CD4-positive, alpha-beta memory T cell (primary cell): ENCODE results near the gene ZC3H4. TPM values are rescaled to one million over a fixed set of nuclear protein-coding genes. Genes with fewer than 3 reads are reported as not detected.

Experiments
- CTCF ChIA-PET: fragments of 350-600 bp; sonication (Branson Sonifier 250); formaldehyde crosslinking; loops from one replicate; lab custom pipeline; 2021; ENCODE audit warnings: inconsistent platforms; ENCODE audit not compliant: partially characterized antibody; lab: Charles Lee
- POLR2A ChIA-PET: fragments of 350-600 bp; sonication (Branson Sonifier 250); formaldehyde crosslinking; loops from one replicate; lab custom pipeline; 2021; ENCODE audit not compliant: partially characterized antibody; lab: Charles Lee
- DNase-seq, 5 donors: peaks; one replicate each; pipeline versions ENCODE4 v3.0.0 to v3.0.0-alpha.2; 2020 to 2022; ENCODE audit warnings: mixed read lengths in 1 of 5
- H3K27ac ChIP-seq: one replicate; pipeline ENCODE4 v1.7.0; 2013; ENCODE audit warnings: low read depth, low read length
- H3K27me3 ChIP-seq: 2 replicates; pipeline ENCODE4 v1.7.0; 2013; ENCODE audit warnings: mild to moderate bottlenecking, low read length, moderate library complexity; ENCODE audit not compliant: insufficient read depth
- H3K36me3 ChIP-seq: 2 replicates; pipeline ENCODE4 v1.7.0; 2013; ENCODE audit warnings: mild to moderate bottlenecking, low read length, moderate library complexity; ENCODE audit not compliant: insufficient read depth
- H3K4me1 ChIP-seq: 2 replicates; pipeline ENCODE4 v1.7.0; 2013; ENCODE audit warnings: mild to moderate bottlenecking, low read length, moderate library complexity; ENCODE audit not compliant: insufficient read depth
- H3K4me3 ChIP-seq, 2 donors: one replicate each; pipeline ENCODE4 v1.7.0; 2013; ENCODE audit warnings: low read length in 2 of 2, mild to moderate bottlenecking in 1 of 2
- H3K9me3 ChIP-seq, 2 donors: one replicate each; pipeline ENCODE4 v1.7.0; 2013; ENCODE audit warnings: low read length in 2 of 2, control low read depth in 1 of 2; ENCODE audit not compliant: control insufficient read depth in 1 of 2
- H3K27ac Mint-ChIP-seq, 7 donors: one replicate each; pipeline ENCODE4 v1.8.0; 2020 to 2021; ENCODE audit warnings: mixed read lengths in 7 of 7, mild to moderate bottlenecking in 6 of 7, inconsistent platforms in 3 of 7, moderate library complexity in 3 of 7
- H3K27me3 Mint-ChIP-seq, 2 donors: one replicate each; pipeline ENCODE4 v1.8.0; 2020 to 2021; ENCODE audit warnings: mixed read lengths in 2 of 2
- H3K36me3 Mint-ChIP-seq, 2 donors: one replicate each; pipeline ENCODE4 v1.8.0; 2020 to 2021; ENCODE audit warnings: mixed read lengths in 2 of 2, inconsistent platforms in 1 of 2, mild to moderate bottlenecking in 1 of 2
- H3K4me1 Mint-ChIP-seq, 4 donors: one replicate each; pipeline ENCODE4 v1.8.0; 2020 to 2021; ENCODE audit warnings: mixed read lengths in 4 of 4, mild to moderate bottlenecking in 1 of 4
- H3K4me3 Mint-ChIP-seq, 8 donors: one replicate each; pipeline ENCODE4 v1.8.0; 2020 to 2021; ENCODE audit warnings: mixed read lengths in 8 of 8, mild to moderate bottlenecking in 7 of 8, moderate library complexity in 6 of 8, inconsistent platforms in 3 of 8
- H3K9me3 Mint-ChIP-seq, 8 donors: one replicate each; pipeline ENCODE4 v1.8.0; 2020 to 2021; ENCODE audit warnings: mixed read lengths in 8 of 8, mild to moderate bottlenecking in 5 of 8, inconsistent platforms in 3 of 8, moderate library complexity in 1 of 8
- intact Hi-C: fragments of 100-400 bp; cut with micrococcal nuclease; formaldehyde crosslinking; loops from one replicate; pipeline ENCODE4 v1.15.1; 2023
- polyA plus RNA-seq, 2 donors: library from polyadenylated mRNA; unstranded; fragments of 300-500 nt; fragmentation: Illumina TruSeq; gene quantifications; one replicate each; pipeline ENCODE4 v1.2.3, GENCODE V29; 2021
- total RNA-seq, 2 experiments: library from RNA; stranded (reverse); gene quantifications; one replicate each; pipeline ENCODE4 v1.2.3, GENCODE V29; 2021

The ZC3H4 gene
- total and polyA plus RNA-seq, 4 experiments from 2014 or later = 0.33 to 75.7 (median 39.1) TPM

DNA sequence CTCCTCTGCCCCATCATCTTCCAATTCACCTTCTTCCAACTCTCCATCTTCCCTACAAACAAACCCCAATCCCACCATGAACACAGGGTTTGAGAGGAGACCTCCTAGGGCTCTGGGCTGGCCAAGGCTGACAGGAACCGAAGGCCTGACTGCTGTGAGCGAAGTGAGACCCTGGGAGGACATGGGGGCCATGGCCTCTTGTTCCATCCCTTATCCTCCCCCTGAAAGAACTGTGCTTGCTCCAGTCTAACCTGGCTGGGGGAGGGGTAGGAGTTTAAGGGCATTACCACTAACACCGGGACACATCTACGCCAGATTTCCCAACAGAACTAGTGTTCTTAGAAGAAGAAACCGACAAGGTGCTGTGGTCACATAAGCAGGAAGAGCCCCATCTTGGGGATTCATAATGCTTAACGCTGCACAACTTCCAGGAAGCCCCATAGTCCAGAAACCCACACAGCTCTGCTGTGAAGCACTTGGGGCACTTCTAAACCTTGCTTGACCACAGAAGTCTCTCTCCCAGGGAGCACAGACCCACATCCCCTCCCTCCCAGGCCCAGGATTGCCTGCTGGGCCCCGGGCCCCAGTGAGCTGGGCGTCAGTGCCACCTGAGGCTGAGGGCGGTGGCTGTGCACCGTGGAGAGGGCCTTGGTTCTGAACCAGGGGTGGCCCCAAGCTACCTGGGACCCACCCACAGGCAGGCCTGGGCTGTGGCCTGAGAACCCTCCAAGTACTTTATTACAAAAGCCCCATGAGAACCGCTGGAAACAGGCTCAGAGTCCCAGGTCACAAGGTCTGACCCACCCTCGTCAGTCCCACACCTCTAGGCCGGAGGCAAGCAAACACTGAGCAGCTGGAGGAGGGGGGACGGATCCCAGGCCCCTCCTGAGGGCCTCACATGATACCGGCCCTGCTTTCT, 18.8 kb downstream of the ZC3H4 start:
- Mint-ChIP-seq H3K27ac (peak overlapping the region; percentile 94 to 98 (median 96)), H3K4me3 (peak overlapping the region; percentile 10 to 82 (median 67)), H3K9me3 (no peaks in the 10 kb centered on the region), H3K36me3 (peaks cover 33 to 48% of the 10 kb centered on the region in 2 donors), H3K27me3 (no peaks in the 10 kb centered on the region), H3K4me1 (peaks cover 24 to 70% (median 44%) of the 10 kb centered on the region in 4 donors)
- DNase-seq = peak in 4 of 5 donors; percentile 33 to 50 (median 45)
- no peaks in the 10 kb centered on the region for H3K9me3 ChIP-seq
- H3K36me3 ChIP-seq = peaks cover 33% of the 10 kb centered on the region
- ChIA-PET CTCF (interaction anchor here (0.5 to 7.8 kb wide), 9 partner anchors 10 to 329 kb away, joined by 3 to 46 read pairs (median 6); partner anchors contain the start of gene ZC3H4), POLR2A (interaction anchor here (0.5 to 10.2 kb wide), 10 partner anchors 9 to 505 kb away, joined by 3 to 307 read pairs (median 4); partner anchors contain the start of genes ARHGAP35 and ZC3H4)
- H3K4me1 ChIP-seq = peaks cover 42% of the 10 kb centered on the region
- intact Hi-C loops = loop anchor here (1.0 kb wide), 1 partner anchor 18 kb away; the partner anchor contains the start of gene ZC3H4
- H3K27ac ChIP-seq = peak overlapping the region; percentile 77
- peak overlapping the region in 1 of 2 donors; percentile 21 for H3K4me3 ChIP-seq
- H3K27me3 ChIP-seq = no peaks in the 10 kb centered on the region

DNA sequence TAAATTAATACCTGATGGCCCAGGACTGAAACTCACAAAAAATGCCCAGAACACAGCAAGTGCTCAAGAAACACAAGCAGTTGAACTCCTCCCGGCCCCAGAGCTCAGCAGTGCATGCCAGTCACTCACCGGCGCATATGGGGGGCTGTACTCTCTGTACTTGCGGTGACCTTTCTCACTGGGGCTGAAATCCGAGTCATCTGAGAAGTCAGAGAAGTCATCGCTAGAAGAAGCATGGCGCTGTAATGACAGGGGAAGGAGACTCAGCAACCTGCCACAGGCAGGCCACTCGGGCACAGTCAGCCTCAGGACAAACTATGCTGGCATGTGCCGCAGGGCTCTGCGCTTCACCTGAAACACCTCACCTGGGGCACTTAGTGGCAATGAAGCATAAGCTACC, 19.7 kb downstream of the ZC3H4 start:
- Histone ChIP-seq H3K9me3 (no peaks in the 10 kb centered on the region), H3K4me3 (no peak overlapping the region), H3K4me1 (peaks cover 42% of the 10 kb centered on the region), H3K27me3 (no peaks in the 10 kb centered on the region), H3K27ac (peak overlapping the region; percentile 77), H3K36me3 (peaks cover 39% of the 10 kb centered on the region)
- intact Hi-C loops = loop anchor here (1.0 kb wide), 1 partner anchor 19 kb away; the partner anchor contains the start of gene ZC3H4
- H3K36me3 Mint-ChIP-seq = peaks cover 37 to 55% of the 10 kb centered on the region in 2 donors
- peak overlapping the region in 6 of 8 donors; percentile 5 to 67 (median 42) for H3K4me3 Mint-ChIP-seq
- DNase-seq = no peak
- H3K27me3 Mint-ChIP-seq = no peaks in the 10 kb centered on the region
- H3K27ac Mint-ChIP-seq = peak overlapping the region; percentile 65 to 98 (median 95)
- H3K4me1 Mint-ChIP-seq = peaks cover 24 to 63% (median 42%) of the 10 kb centered on the region in 4 donors
- no peaks in the 10 kb centered on the region for H3K9me3 Mint-ChIP-seq
- POLR2A ChIA-PET = interaction anchor here (0.5 to 10.2 kb wide), 5 partner anchors 11 to 506 kb away, joined by 3 to 307 read pairs (median 4); partner anchors contain the start of gene ZC3H4
- CTCF ChIA-PET = interaction anchor here (0.6 to 7.8 kb wide), 8 partner anchors 11 to 283 kb away, joined by 3 to 46 read pairs (median 4); partner anchors contain the start of genes SAE1 and ZC3H4

DNA sequence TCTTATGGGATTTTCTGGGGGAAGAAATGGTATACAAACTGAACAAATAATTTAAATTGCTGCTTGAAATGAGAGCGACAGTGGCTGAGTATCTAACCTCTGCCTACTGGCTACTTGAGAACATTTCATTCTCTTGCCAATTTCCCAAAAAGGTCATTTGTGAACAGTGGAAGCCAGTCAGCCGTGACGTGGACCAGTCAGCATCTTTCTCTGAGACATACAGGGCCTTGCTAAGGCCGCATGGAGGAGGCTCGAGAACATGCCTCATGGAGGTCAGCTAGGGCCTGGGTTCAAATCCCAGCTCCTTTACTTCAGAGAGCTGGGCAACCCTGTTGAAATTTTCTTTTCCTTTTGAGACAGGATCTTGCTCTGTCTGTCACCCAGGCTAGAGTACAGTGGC, 20.3 kb downstream of the ZC3H4 start:
- ChIA-PET CTCF (interaction anchor here (0.6 to 7.8 kb wide), 8 partner anchors 11 to 302 kb away, joined by 3 to 46 read pairs (median 4); partner anchors contain the start of genes SAE1 and ZC3H4), POLR2A (interaction anchor here (3.0 to 10.2 kb wide), 2 partner anchors 10 to 18 kb away, joined by 12 to 307 read pairs; partner anchors contain the start of gene ZC3H4)
- Mint-ChIP-seq H3K36me3 (peaks cover 37 to 54% of the 10 kb centered on the region in 2 donors), H3K27ac (peak overlapping the region in 6 of 7 donors; percentile 62 to 98 (median 90)), H3K4me3 (no peak overlapping the region), H3K27me3 (no peaks in the 10 kb centered on the region), H3K4me1 (peaks cover 21 to 58% (median 38%) of the 10 kb centered on the region in 4 donors), H3K9me3 (no peaks in the 10 kb centered on the region)
- no peak for DNase-seq
- Histone ChIP-seq H3K27me3 (no peaks in the 10 kb centered on the region), H3K4me3 (no peak overlapping the region), H3K36me3 (peaks cover 39% of the 10 kb centered on the region), H3K4me1 (peaks cover 42% of the 10 kb centered on the region), H3K27ac (peak overlapping the region; percentile 77), H3K9me3 (no peaks in the 10 kb centered on the region)
- intact Hi-C loops = no loop called here

DNA sequence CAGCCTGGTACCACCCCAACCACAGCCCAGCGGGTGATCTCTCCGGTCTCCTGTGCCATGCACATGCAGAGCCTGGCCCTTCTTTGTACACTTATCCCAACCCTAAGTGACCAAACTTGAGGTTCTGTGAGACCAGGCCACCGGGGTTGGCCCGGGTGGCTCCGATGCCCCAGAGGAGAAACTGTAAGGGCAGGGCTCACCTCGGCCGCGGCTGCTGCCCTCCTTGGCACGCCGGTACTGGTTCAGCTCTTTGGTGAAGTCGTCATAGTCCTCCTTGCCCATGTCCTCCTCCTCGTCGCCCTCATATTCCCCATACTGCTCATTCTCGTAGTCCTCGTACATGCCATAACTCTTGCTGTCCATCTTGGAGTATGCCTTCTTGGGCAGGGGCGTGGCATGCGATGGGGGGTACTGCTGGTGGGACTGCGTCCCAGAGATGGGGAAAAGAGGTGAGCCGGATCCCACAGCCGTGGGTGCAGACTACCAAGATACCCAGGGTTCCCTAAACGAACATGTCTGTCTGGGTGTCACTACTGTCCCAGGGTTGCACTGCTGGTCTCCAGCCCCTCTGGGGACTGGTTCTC, 23.7 kb downstream of the ZC3H4 start:
- H3K9me3 ChIP-seq = no peaks in the 10 kb centered on the region
- Mint-ChIP-seq H3K4me1 (peaks cover 8 to 30% (median 17%) of the 10 kb centered on the region in 4 donors), H3K9me3 (no peaks in the 10 kb centered on the region), H3K27ac (peak overlapping the region in 3 of 7 donors; percentile 5 to 29 (median 12)), H3K27me3 (no peaks in the 10 kb centered on the region), H3K4me3 (no peak overlapping the region), H3K36me3 (peaks cover 40 to 69% of the 10 kb centered on the region in 2 donors)
- ChIA-PET CTCF (interaction anchor here (7.8 kb wide), 1 partner anchor 9 kb away, joined by 46 read pairs; no protein-coding TSS in a partner anchor), POLR2A (no interaction called here)
- peaks cover 46% of the 10 kb centered on the region for H3K36me3 ChIP-seq
- no peaks in the 10 kb centered on the region for H3K27me3 ChIP-seq
- H3K4me1 ChIP-seq = peaks cover 17% of the 10 kb centered on the region
- no peak for DNase-seq
- H3K4me3 ChIP-seq = no peak overlapping the region
- H3K27ac ChIP-seq = no peak overlapping the region
- intact Hi-C loops = no loop called here

DNA sequence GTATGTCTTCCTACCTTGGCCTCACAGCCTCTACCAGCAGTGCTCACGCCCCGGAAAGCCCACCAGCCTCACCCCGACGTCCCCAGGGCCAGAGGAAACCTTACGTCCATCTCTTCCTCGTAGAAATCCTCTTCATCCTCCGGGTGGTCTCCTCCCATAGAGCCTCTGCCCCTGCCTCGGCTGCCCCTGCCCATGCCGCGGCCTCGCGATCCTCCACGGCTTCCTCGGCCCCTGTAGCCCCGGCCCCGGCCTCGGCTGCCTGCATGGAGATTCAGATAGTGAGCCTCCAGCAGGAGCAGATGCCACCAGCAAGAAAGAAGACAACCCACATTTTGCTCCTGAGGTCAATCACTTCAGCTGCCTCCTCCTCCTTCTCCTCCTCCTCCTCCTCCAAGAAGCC, 27.3 kb downstream of the ZC3H4 start:
- POLR2A ChIA-PET = interaction anchor here (8.5 kb wide), 1 partner anchor 24 kb away, joined by 109 read pairs; the partner anchor contains the start of gene ZC3H4
- no peaks in the 10 kb centered on the region for H3K4me1 ChIP-seq
- H3K27me3 ChIP-seq = no peaks in the 10 kb centered on the region
- Mint-ChIP-seq H3K4me1 (peaks cover 0 to 8% (median 2%) of the 10 kb centered on the region in 4 donors), H3K27ac (peak overlapping the region in 4 of 7 donors; percentile 66 to 89 (median 72)), H3K9me3 (no peaks in the 10 kb centered on the region), H3K36me3 (peaks cover 51 to 76% of the 10 kb centered on the region in 2 donors), H3K4me3 (no peak overlapping the region), H3K27me3 (no peaks in the 10 kb centered on the region)
- H3K9me3 ChIP-seq = no peaks in the 10 kb centered on the region
- no peak overlapping the region for H3K27ac ChIP-seq
- peaks cover 60% of the 10 kb centered on the region for H3K36me3 ChIP-seq
- intact Hi-C loops = no loop called here
- no peak overlapping the region for H3K4me3 ChIP-seq
- no peak for DNase-seq
- CTCF ChIA-PET = no interaction called here

DNA sequence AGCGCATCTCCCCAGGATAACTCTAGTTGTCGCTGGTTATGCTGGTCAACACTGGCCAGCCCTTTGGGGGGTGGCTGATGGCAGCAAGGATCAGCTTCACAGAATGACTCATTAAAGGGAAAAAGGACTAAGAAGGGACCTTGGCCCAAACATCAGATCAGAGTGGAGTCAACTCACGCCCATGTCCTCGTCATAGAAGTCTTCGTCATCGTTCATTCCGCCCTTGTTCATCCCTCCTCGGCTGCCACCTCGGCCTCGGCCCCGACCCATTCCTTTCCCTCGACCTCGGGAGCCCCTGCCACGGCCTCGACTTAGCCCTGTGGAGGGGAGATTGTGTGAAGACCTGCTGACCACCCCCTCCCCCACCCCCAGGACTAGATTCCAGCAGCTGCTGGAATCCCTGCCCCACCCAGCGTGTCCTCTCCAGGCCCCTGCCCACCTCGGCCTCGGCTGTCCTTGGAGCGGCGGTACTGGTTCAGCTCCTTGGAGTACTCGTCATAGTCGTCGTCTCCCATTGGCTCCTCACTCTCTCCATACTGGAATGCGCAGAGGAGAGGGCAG, 28.6 kb downstream of the ZC3H4 start:
- intact Hi-C loops = no loop called here
- no peaks in the 10 kb centered on the region for H3K27me3 Mint-ChIP-seq
- H3K27me3 ChIP-seq = no peaks in the 10 kb centered on the region
- peaks cover 61% of the 10 kb centered on the region for H3K36me3 ChIP-seq
- peaks cover 49 to 75% of the 10 kb centered on the region in 2 donors for H3K36me3 Mint-ChIP-seq
- H3K4me1 ChIP-seq = no peaks in the 10 kb centered on the region
- no peaks in the 10 kb centered on the region for H3K9me3 Mint-ChIP-seq
- ChIA-PET CTCF (interaction anchor here (1.4 to 9.5 kb wide), 3 partner anchors 10 to 42 kb away, joined by 8 to 123 read pairs (median 108); no protein-coding TSS in a partner anchor), POLR2A (interaction anchor here (3.2 to 8.5 kb wide), 2 partner anchors 10 to 25 kb away, joined by 12 to 109 read pairs; partner anchors contain the start of gene ZC3H4)
- no peak overlapping the region for H3K27ac Mint-ChIP-seq
- H3K4me1 Mint-ChIP-seq = peaks cover 0 to 3% (median 0%) of the 10 kb centered on the region in 4 donors
- H3K9me3 ChIP-seq = no peaks in the 10 kb centered on the region
- H3K4me3 Mint-ChIP-seq = no peak overlapping the region
- no peak overlapping the region for H3K27ac ChIP-seq
- no peak for DNase-seq
- H3K4me3 ChIP-seq = no peak overlapping the region
